ENCODE data around the gene CSF2RB. TPM values are rescaled to one million over a fixed set of nuclear protein-coding genes. Genes with fewer than 3 reads are reported as not detected.

Gene CSF2RB
- 1 to 10 TPM in 5 of 6 experiments, under 1 TPM in 1; 0.88 to 4.7 (median 2.4) TPM for total RNA-seq
- long read RNA-seq, partial matches to known transcripts, result 0 of 1 reads
- long read RNA-seq, other reads (novel, unspliced or antisense), result 1 of 1 reads

DNA sequence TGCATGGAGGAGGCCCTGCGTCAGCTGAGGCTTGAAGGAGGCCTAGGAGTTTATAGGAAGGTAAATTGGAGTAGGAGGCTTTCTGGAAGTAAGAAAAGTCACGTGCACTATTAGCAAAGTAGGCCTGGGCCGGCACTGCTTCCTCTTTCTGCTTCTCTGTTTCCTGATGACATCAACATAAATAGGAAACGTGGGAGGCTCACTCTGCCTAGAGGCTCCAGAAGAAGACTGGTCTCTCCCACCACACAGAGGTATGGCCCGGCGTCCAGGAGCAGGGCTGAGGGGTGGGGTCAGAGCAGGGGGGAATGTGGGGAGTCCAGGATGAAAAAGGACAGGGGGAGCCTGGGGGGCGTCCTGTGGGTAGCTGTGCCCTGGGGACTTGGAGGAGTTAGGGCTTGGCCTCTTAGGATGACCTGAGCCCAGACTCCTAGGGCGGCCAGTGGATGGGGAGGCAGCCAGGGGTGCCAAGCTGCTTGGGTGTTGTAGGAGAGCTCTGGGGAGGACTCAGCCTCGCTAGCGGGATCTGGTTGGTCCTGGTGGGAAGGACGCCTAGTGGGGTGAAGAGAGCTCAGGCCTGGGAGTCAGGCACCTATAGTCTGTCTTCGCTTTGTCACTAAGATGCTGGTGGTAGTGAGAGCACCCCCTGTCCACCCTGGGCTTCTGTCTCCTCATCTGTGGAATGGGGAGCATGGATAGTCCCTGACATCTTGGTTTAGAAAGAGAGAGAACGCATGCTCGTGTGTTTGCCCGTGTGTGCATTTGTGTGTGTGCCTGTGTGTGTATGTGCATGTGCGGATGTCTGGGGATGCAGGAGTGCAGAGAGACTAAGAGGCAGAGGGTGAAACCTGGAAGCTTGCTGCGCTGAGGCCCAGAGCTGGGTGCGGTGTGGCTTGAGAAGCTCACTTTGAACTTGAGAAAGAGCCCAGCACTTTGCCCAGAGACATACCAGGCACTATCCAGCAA, at the start of gene CSF2RB:
Gene CSF2RB (plus strand): TSS at position 202 of the 963 bp plus-strand sequence. CDS start 8,580 bp downstream, outside the sequence.
- 38% methylated on average over 11 of the region's 18 CpGs for WGBS (ENCODE audit: insufficient coverage, low coverage, low lambda C conversion rate, missing lambda C conversion rate)
- TF ChIP-seq, protein P1, sequence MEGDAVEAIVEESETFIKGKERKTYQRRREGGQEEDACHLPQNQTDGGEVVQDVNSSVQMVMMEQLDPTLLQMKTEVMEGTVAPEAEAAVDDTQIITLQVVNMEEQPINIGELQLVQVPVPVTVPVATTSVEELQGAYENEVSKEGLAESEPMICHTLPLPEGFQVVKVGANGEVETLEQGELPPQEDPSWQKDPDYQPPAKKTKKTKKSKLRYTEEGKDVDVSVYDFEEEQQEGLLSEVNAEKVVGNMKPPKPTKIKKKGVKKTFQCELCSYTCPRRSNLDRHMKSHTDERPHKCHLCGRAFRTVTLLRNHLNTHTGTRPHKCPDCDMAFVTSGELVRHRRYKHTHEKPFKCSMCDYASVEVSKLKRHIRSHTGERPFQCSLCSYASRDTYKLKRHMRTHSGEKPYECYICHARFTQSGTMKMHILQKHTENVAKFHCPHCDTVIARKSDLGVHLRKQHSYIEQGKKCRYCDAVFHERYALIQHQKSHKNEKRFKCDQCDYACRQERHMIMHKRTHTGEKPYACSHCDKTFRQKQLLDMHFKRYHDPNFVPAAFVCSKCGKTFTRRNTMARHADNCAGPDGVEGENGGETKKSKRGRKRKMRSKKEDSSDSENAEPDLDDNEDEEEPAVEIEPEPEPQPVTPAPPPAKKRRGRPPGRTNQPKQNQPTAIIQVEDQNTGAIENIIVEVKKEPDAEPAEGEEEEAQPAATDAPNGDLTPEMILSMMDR (IDR thresholded peaks at IDR 0.05), result no peak
- no peak for TF ChIP-seq POLR2A (IDR thresholded peaks at IDR 0.05)
- no peaks in the 10 kb centered on the region for H3K27me3 ChIP-seq
- H3K36me3 ChIP-seq, result no peaks in the 10 kb centered on the region
- H3K4me3 ChIP-seq, result peak within 1 kb of the TSS; percentile 9 to 36 (median 29)
- intact Hi-C loops (cut with DNase I), result no loop called here
- no peaks in the 10 kb centered on the region for H3K9me3 ChIP-seq
- peaks cover 0 to 4% (median 0%) of the 10 kb centered on the region in 4 donors for H3K4me1 ChIP-seq
- DNase-seq (peak in 1 of 3 donors; percentile 56), ATAC-seq (peak; percentile 69 to 91 (median 86))
- H3K27ac ChIP-seq, result peak within 1 kb of the TSS in 2 of 3 donors; percentile 40 to 56

DNA sequence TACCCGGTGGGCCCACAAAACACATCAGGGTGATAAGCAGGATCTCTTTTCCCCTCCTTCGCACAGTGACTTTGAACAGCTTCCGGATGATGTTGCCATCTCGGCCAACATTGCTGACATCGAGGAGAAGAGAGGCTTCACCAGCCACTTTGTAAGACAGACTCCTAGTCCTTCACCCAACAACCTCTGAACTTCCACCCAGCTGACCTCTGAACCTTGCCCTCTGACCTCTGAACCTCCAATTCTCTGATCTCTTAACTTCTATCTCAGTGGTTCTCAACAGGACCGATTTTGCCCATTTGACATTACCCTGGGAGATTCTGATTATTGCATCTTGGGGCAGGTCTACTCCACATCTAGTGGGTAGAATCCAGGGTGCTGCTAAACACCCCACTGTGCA, 49.4 kb upstream of the CSF2RB start:
- intact Hi-C loops (cut with DNase I), result no loop called here
- whole genome bisulfite sequencing (ENCODE audit: insufficient coverage, low coverage, low lambda C conversion rate, missing lambda C conversion rate), result 75% methylated on average over 3 of the region's 6 CpGs
- Histone ChIP-seq H3K9me3 (no peaks in the 10 kb centered on the region), H3K4me3 (no peak overlapping the region), H3K27me3 (no peaks in the 10 kb centered on the region), H3K4me1 (no peaks in the 10 kb centered on the region), H3K36me3 (no peaks in the 10 kb centered on the region), H3K27ac (no peak overlapping the region)
- TF ChIP-seq, protein P1 (IDR thresholded peaks at IDR 0.05), result no peak
- TF ChIP-seq POLR2A (IDR thresholded peaks at IDR 0.05), result no peak
- no peak for ATAC-seq
- DNase-seq, result no peak

DNA sequence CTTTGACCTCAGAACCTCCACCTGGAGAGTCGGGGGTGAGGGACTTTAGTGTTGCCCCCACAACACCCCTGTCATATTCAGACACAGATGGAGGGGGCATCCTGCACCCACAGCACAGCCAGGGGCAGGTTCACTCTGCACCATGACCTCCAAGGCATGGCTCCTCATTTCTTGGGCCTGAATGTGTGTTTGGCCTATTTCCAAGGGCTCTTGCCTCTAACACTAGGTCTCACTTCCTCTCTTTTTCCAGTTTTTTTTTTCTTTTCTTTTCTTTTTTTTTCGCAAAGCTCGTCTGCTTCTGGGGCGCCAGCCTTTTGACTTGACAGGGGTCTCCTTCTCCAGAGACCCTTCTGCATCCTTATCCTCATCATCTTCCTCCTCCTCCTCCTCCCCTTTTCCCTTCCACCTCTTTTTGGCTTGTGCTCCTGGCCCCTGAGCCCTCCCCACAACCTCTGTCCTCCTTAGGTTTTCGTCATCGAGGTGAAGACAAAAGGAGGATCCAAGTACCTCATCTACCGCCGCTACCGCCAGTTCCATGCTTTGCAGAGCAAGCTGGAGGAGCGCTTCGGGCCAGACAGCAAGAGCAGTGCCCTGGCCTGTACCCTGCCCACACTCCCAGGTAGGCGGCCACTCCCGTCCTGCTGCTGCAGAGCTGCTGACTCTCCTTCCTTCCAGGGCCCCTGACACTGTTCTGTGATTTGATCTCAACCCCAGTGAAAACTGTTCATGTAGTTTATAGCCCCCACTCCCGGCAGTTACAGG, 48.8 kb upstream of the CSF2RB start:
- Histone ChIP-seq H3K4me3 (no peak overlapping the region), H3K27ac (no peak overlapping the region), H3K27me3 (no peaks in the 10 kb centered on the region), H3K36me3 (no peaks in the 10 kb centered on the region), H3K4me1 (no peaks in the 10 kb centered on the region), H3K9me3 (no peaks in the 10 kb centered on the region)
- DNase-seq (peak in 1 of 3 donors; percentile 34), ATAC-seq (no peak)
- intact Hi-C loops (cut with DNase I), result no loop called here
- WGBS (ENCODE audit: insufficient coverage, low coverage, low lambda C conversion rate, missing lambda C conversion rate), result 62% methylated on average over 14 of the region's 14 CpGs
- TF ChIP-seq, protein P1 (IDR thresholded peaks at IDR 0.05), result no peak
- no peak for TF ChIP-seq POLR2A (IDR thresholded peaks at IDR 0.05)

DNA sequence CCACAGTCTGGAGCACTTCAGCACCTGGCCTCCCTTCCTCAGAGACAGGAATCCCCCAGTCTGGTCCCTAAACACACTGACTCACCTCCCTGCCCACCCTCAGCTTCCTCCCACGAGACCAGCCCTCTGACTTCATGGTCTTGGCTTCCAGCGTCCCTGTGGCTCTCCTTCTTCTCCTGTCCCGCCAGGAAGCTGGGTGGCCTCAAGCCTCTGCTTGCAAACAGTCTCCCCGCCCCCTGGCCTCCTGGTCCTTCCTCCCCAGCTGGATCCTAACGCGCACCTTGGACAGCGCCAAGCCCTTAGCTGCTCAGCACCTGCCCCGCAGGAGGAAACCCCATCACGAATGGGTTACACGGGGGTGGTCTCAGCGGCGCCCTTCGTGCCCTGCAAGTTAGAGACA, 48.1 kb upstream of the CSF2RB start:
- no peak for DNase-seq

More for the DNA sequence above, 48.1 kb upstream of the CSF2RB start:
- no peak for ATAC-seq
- H3K27ac ChIP-seq, result no peak overlapping the region
- H3K4me1 ChIP-seq, result no peaks in the 10 kb centered on the region
- intact Hi-C loops (cut with DNase I), result no loop called here
- TF ChIP-seq, protein P1 (IDR thresholded peaks at IDR 0.05), result no peak
- TF ChIP-seq POLR2A (IDR thresholded peaks at IDR 0.05), result no peak
- no peak overlapping the region for H3K4me3 ChIP-seq
- no peaks in the 10 kb centered on the region for H3K36me3 ChIP-seq
- 29% methylated on average over 9 of the region's 13 CpGs for WGBS (ENCODE audit: insufficient coverage, low coverage, low lambda C conversion rate, missing lambda C conversion rate)
- no peaks in the 10 kb centered on the region for H3K27me3 ChIP-seq
- no peaks in the 10 kb centered on the region for H3K9me3 ChIP-seq

All from right lobe of liver (tissue), 6 donors.